GM19372 (cell line): ENCODE data around the gene EZH1.
"Not testable (repeated sequence)": the region's sequence is repeated elsewhere in the genome, so short reads cannot be mapped to it uniquely, and the experiment has no call there.

Experiments
- ATAC-seq: cut with Tn5 transposase; IDR thresholded peaks from one replicate; pipeline ENCODE4 v1.9.1; 2021; ENCODE audit warnings: mild to moderate bottlenecking, low read depth, moderate library complexity; ENCODE audit not compliant: unreplicated experiment

Gene EZH1

DNA sequence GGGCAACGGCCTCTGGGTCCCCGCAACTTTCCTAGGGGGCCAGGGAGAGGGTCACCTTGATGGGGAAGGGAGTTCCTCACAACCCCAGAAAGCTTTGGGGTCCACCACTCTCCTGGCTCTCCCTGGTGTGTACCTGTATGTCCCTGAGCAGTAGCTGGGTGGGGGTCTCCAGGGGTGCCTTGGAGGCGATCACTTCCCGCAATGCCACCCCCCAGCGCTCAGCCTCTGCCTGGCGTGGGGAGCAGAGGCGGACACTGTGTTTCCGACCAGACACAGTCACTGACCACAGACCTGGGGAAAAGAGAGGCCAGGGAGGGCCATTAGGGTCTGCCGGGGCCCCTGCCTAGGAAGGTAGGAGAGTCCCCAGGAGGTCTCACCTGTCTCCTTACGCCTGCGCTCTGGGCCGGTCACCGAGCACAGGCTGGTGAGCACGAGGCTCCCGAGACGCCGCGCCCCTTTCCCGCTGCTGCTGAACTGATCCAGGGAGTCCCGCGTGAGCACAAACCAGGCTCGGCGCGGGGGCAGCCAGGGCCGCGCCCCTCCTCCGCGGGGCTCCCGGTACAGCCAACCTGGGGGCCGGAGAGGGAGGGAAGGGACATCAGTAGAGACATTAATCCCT lies 71.5 kb downstream of the EZH1 start:
- ATAC-seq, result no peak

DNA sequence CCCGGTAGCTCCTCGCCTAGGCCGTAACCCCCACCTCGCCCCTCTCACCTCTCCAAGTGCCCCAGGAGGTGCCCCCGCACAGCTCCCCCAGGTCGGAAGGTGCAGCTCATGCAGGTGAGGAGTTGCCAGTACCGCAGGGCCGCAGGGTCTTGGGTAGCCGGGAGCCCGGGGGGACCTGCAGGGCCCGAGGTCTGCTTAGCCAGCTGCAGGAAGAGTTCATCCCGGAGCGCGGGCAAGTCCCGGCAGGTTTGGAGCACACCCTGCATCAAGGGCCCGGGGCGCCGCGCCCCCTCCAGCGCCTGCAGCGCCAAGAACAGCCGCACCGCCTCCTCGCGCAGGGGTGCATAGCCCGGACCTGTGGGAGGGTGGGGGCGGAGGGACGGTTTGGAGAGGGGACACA lies 72.8 kb downstream of the EZH1 start:
- ATAC-seq, result no peak

DNA sequence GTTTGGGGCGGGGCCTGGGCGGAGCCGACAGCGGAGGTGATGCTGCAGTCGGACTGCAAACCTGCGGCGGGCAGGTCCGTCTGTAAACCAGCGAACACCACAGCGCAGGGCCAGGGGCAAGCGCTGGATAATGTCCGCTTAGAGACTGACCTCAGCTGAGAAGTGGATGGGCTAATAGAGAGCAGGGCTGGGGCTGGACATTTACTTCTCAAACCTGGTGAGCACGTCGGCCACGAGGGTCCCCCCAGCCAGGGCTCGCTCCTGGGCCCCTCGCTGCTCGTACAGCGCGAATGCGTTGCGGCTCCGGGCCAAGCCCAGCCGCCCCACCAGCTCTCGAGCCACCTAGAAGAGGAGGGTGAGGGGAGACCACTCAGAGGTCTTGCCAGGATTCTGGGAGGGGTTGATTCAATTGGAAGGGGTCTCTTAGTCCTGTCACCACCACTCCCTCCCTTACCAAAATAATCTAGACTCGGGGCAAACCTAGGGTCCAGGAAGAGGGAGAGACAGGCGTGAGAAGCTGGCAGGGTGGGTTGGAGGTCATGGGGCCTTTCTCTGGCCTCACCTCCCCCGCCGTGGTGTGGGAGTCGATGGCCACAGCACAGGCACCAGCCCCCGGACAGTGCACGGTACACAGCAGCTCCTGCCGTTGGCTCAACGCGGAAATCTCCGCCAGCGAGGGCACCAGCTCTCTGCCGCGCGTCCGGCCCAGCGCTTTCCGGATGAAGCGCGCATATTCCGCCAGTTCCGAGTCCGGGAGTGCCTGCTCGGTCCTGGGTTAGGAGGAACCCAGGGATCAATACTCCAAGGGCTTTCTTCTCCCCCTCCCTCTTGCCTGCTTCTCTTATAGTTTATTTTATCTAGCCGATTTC lies 73.8 kb downstream of the EZH1 start:
- no peak for ATAC-seq

DNA sequence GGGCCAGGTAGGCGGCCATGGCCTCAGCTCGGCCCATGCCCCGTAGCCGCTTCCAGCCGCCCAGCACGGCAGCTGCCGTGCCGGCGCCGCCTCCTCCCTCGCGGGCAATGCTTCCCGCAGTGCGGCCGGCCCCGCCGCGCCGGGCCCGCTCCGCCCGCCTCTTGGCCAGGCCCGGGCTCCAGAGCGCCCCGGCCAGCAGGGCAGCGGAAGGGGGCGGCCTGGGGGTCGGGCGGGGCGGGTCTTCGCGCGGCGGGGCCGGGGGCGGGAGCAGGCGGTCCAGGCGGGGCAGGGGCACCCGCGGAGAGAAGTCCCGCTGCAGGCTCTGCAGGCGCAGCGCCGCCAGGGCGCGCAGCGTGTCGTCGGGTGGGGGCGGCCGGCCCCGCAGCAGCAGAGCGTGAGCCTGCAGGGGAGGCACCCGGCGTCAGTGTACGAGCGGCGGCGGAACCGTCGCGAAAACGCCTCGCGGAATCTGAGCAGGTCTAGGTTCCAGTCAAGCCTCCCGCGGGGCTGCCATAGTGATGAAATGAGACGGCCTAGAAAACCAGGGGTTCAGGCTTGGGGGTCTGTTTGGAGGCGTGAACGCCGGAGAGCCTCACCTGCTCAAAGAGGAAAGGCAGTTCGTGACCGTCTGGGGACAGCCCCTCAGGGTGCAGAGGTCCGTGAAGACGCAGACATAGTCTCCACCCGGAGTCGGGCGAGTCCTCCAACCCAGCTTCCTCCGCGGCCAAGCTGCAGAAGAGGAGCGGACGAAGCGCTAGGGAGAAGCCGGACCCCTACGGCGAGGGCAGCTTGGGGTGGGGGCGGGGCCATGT lies 74.7 kb downstream of the EZH1 start:
- no peak for ATAC-seq

DNA sequence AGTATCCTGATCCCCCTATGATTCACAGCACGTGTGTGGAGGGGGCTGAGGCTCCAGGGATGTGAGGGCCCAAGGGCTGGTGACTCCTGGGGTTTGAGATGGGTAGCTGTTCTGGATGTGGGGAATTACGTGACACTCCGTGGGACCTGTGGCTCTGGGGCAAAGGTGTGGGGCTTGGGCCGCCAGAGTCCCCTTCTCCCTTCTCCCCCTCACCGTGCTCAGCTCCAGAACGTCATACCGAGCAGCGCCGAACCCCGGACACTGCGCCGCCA lies 75.2 kb downstream of the EZH1 start:
- no peak for ATAC-seq

DNA sequence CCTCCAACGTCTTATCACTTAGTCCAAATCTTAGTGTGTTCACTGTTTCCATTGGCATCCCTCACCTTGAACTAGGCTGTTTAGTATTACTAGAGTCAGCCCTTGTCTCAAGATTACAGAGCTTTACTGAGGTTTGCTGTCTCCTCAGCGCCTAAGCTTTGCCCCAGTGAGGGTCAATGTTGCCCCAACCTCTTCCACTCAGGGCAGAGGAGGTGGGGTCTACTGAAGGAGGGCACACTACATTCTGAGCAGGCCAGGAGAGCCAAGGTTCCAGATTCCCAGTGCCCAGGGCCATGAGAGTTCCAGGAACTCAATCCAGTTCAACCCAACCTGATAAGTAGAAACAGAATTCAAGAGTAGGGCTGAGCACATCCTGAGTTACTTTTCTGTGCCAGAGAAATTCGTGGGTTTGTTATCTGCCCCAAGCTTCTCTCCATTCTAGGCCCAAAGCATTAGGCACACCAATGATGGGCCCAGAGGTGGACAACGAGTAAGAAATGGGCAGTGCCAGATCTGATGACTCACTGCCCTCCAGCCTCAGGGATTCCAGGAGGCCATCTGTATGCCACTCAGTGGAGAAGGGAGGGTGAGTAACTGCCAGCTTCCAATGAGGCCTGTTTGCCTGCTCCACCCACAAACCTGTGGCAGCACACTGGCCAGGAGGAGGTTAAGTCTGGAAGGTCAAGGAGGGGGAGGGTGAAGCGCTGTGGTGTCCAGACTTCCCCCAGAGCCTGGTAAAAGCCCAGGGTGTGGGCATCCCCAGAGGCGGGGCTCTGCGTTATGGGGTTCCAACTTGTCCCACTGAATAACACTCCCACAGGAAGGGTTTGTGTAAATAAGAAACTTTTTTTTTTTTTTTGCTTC lies 77.5 kb downstream of the EZH1 start:
- ATAC-seq, result no peak

DNA sequence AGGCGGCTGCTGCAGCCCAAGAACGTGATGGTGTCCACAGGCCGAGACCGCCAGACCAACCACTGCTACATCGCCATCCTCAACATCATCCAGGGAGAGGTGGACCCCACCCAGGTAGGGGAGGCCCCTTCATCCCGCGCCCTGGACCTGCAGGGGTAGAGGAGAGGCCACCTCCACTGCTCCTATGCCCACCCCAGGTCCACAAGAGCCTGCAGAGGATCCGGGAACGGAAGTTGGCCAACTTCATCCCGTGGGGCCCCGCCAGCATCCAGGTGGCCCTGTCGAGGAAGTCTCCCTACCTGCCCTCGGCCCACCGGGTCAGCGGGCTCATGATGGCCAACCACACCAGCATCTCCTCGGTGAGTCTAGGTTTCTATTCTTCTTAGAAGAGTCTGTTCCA lies 78.7 kb downstream of the EZH1 start:
- not testable (repeated sequence) for ATAC-seq

DNA sequence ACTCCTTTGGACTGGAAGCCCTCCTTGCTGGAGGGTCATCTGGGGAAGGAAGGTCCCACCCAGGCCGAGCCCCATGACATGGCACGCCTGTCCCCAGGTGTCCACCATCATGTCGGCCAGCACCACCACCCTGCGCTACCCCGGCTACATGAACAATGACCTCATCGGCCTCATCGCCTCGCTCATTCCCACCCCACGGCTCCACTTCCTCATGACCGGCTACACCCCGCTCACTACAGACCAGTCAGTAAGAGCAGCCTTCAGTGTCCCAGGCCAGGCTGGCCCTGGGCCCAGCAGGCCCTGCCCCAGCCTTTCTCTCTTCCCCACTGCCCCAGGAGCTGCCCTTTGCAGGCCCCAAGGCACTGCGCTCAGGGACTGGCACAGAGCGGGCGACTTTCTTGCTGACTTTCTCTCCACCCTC lies 79.2 kb downstream of the EZH1 start:
- no peak for ATAC-seq

DNA sequence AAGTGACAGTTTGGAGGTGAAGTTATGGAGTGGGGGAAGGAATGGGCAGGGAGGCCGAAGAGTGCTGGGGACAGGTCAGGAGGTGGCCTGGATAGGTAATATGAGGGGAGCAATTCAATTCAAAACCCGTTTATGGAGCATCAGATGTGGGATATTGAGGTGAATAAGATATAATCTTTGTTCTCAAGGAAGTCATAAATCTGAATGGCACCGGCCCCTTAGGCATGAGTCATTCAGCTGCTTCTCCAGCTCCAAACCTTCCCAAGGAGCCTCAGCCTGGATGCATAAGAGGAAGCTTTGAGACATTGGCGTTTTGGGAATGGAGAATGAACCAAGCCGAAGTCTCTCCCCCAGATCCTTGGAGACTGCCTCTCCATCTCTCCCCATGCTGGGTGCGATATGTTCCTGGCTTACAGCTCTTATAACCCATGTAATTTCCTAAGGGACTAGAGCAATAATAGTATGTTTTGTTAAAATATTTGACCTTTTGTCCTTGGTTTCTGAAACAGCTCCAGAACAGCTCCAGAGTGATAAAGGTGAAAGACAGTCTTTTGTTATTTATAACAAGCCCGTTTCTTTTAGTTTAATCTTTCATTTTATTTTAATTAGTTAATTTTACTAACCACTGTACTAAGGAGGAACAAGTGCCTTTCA lies 84.0 kb downstream of the EZH1 start:
- no peak for ATAC-seq

DNA sequence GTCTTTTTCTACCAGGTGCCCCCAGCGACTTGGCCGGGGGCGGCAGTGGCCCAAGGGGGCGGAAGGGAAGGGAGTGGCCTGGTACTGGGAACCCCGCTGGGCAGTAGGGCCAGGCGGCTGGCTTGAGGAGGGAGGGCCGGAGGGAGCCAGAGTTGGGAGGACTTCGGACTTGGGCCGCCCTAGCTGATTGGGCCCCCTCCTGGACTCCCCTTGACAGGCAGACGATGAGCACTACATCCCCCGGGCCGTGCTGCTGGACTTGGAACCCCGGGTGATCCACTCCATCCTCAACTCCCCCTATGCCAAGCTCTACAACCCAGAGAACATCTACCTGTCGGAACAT lies 84.9 kb downstream of the EZH1 start:
- not testable (repeated sequence) for ATAC-seq

DNA sequence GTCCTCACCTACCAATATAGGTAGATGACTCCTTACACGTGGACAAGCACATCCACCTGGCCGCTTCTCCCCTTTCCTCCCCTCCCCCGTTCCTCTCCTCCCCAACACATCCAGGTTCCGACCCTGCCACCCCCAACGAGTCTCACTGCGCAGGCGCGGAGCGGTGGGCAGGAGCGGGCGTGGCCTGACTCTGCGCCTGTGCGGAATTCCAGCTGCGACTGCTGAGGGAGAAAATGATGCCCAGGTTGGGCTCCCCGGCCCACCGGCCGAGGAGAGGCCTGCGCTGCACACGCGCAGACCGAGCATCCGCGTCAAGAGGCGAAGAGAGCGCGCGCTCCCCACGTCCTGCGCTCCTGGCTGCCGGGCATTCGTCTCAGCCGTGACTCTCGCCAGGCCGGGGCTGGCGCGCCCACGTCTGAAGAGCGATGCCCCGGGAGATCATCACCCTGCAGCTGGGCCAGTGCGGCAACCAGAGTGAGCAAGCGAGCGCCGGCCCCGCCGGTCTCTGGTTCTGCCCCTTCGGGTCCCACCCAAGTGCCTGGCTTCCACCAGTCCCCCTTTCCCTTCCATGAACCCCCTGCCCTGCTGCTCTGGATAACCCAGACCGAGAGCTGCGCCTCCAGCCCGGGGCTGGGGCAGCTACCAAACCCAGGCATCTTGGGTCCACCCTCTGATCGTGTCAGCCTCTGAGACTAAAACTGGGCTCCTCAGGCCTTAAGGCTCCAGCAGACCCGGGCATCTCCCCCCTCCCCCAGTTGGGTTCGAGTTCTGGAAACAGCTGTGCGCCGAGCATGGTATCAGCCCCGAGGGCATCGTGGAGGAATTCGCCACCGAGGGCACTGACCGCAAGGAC lies 85.5 kb downstream of the EZH1 start, which contains the start of gene TUBG2:
Gene TUBG2, plus strand, starts transcription at position 206 of the 853 bp plus-strand sequence. Its CDS starts 220 bp downstream, at position 426.
- peak; percentile 52 for ATAC-seq

DNA sequence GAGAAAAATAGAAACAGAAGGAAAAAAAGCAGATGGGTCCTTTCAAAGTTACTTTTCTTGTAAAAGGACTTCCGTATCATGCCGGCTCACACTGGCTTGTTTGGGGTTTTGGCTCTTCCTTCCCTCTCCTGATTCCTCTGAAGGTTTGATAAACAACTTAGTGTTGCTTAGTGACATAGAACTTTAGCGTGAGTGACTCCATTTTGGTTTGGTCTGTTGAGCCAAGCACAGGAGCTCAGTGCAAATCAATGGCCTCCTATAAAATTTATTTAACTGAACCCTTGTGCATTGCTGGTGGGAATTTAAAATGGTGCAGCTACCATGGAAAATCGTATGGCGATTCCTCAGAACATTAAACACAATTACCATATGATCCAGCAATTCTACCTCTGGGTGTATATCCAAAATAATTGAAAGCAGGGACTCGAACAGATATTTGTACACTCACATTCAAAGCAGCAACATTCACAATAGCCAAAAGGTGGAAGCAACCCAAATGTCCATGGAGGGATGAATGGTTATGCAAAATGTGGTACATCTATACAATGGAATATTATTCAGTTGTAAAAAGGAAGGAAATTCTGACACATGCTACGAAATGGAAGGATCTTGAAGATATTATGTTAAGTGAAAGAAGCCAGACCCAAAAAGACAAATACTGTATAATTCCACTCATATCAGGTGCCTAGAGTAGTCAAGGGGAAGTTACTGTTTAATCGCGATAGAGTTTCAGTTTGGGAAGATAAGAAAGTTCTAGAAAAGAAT lies 86.8 kb downstream of the EZH1 start:
- ATAC-seq, result no peak

DNA sequence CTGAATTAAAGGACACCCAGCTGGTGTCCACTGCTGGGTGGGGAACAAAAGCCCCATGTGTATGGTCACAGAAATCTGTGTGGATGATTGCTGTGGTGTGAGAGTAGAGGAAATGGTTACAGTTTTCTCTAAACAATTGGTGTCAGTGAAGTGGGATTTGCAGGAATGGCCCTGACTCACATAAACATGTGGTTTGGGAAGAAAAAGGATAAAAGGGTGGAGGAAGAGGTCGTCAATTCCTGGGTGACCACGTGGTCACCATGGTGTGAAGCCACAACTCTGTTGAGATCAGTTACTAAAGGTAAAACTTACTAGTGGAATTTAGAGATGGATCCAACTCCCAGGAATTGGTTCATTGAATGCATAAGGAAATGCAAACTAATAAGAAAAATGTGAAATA lies 89.3 kb downstream of the EZH1 start:
- no peak for ATAC-seq

DNA sequence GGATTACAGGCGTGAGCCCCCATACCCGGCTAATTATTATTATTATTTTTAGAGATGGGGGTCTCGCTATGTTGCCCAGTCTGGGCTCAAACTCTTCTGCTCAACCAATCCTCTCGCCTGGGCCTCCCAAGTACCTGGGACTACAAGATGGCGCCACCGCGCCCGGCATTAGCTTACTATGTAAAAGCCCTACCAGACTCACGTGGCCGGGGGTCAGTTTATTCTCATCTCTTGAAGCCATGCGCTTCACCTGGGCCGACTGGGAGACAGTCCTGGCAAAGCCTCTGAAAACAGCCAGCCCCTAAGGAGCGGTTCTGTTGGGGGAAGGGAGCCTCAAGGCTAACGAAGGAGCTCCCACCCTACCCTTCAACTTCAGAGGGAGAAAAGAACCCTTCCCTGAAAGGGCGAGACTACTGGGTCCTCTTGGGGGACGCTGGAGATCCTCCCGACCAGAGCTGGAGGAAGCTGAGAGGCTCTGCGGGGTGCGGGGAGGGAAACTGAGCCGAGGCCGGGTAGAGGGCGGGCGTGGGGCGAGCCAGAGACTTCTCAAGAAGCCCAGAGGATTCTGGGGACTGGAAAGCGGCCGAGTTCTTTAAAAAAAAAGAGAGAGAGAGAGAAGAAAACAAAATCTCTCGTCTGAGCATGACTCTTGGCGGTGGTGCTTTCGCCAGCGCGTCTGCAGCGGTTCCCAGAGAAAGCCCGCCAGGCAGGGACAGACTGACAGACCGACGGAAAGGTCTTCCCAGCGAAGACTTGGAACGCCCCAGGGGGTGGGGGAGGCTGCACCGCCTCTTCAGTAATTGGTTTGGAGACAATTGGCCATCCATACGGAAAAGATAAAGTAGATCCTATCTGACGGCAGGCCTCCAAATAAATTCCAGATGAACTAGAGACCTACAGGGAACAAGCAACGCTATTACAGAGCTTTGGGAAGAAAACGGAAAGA lies 91.4 kb downstream of the EZH1 start:
- no peak for ATAC-seq

DNA sequence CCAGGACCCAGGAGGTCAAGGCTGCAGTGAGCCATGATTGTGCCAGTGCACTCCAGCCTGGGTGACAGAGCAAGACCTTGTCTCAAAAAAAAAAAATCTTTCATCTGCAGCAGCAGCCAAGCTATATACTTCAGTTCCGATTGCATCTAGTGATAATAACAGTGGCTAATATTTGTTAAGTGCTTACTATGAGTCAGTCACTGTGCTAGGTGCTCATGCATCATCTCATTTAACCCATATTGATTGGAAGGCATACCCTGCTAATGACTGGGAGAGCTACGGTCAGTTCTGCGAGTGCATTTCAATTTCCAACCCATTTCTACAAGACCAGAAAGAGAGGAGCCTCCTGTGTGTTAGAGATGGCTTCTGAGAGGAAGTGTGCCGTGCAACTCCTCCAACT lies 93.4 kb downstream of the EZH1 start:
- no peak for ATAC-seq
